Measurements from ENCODE around the gene CADM2. TPM values are rescaled to one million over a fixed set of nuclear protein-coding genes. Genes with fewer than 3 reads are reported as not detected.

CADM2 gene
- total RNA-seq, 1 donor = 2.2 TPM

DNA sequence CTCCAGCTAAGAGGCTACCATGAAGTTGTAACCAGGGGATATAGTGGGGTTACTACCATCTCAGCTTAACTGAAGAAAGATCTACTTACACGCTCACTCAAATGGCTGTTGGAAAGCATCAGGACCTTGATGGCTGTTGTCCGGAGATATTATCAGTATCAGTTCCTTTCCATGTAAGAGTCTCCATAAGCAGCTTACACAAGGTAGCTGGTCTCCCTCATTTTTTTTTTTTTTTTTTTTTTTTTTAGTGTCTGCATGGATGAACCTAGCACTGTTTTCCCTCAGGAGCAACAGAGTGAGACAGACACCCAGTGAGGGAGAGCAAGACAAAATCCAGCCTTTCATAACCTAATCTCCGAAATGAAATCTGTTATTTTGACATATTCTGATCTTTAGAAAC, 230.9 kb downstream of the CADM2 start:
- TF ChIP-seq, protein P1, sequence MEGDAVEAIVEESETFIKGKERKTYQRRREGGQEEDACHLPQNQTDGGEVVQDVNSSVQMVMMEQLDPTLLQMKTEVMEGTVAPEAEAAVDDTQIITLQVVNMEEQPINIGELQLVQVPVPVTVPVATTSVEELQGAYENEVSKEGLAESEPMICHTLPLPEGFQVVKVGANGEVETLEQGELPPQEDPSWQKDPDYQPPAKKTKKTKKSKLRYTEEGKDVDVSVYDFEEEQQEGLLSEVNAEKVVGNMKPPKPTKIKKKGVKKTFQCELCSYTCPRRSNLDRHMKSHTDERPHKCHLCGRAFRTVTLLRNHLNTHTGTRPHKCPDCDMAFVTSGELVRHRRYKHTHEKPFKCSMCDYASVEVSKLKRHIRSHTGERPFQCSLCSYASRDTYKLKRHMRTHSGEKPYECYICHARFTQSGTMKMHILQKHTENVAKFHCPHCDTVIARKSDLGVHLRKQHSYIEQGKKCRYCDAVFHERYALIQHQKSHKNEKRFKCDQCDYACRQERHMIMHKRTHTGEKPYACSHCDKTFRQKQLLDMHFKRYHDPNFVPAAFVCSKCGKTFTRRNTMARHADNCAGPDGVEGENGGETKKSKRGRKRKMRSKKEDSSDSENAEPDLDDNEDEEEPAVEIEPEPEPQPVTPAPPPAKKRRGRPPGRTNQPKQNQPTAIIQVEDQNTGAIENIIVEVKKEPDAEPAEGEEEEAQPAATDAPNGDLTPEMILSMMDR (IDR thresholded peaks at IDR 0.05; ENCODE audit: insufficient read depth, low read length) = no peak
- no peak for DNase-seq (ENCODE audit: low read depth)
- no peak overlapping the region for H3K4me3 ChIP-seq (ENCODE audit: low read depth, low read length)

DNA sequence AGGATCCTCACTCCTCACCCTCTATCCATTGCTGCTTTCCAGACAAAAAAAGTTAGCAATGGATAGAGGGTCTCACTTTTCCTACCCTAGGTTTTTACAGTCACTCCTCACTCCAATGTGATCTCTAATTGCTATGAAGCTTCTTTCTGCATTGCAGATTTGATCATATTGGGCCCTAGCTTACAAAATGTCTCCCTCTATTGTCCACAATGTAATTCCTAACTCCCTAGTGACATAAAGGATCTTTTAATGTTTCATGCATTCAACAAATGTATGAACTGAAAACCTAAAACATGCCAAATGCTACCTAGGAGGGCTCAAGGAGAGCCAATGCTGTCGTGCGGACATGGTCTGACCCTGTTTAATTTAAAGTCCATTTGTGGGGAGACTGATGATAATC, 234.8 kb downstream of the CADM2 start:
- TF ChIP-seq, protein P1 (IDR thresholded peaks at IDR 0.05; ENCODE audit: insufficient read depth, low read length) = no peak
- DNase-seq (ENCODE audit: low read depth) = no peak
- H3K4me3 ChIP-seq (ENCODE audit: low read depth, low read length) = no peak overlapping the region

DNA sequence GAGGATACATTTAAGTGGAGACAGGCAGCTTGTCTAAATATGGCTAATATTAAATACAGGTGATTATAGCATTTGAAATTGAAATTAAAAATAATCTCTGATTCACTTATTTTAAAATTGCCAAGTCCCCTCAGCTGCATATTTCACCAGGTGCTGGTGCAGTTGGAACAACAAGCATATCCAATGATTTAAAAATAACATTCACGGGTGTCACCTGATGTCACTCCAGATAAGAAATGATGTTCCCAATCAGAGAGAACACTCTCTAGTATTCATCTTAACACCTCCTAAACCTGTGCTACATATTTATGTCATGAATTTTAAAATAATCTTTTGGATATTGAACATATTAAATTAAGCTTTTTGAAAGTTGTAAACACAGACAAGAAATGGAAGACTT, 249.9 kb downstream of the CADM2 start:
- TF ChIP-seq, protein P1 (IDR thresholded peaks at IDR 0.05; ENCODE audit: insufficient read depth, low read length) = no peak
- DNase-seq (ENCODE audit: low read depth) = no peak
- H3K4me3 ChIP-seq (ENCODE audit: low read depth, low read length) = no peak overlapping the region

DNA sequence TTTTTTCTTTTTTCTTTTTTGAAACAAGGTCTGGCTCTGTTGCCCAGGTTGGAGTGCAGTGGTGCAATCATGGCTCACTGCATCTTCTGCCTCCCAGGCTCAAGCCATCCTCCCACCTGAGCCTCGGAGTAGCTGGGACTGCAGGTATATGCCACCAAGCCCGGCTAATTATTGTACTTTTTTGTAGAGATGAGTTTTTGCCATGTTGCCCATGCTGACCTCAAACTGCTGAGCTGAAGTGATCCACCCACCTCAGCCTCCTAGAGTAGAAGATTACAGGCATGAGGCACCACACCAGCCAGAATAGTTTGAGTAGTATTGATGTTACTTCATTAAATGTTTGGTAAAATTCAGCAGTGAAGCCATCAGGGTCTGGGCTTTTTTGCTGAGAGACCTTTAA, 251.8 kb downstream of the CADM2 start:
- no peak for DNase-seq (ENCODE audit: low read depth)
- TF ChIP-seq, protein P1 (IDR thresholded peaks at IDR 0.05; ENCODE audit: insufficient read depth, low read length) = no peak

DNA sequence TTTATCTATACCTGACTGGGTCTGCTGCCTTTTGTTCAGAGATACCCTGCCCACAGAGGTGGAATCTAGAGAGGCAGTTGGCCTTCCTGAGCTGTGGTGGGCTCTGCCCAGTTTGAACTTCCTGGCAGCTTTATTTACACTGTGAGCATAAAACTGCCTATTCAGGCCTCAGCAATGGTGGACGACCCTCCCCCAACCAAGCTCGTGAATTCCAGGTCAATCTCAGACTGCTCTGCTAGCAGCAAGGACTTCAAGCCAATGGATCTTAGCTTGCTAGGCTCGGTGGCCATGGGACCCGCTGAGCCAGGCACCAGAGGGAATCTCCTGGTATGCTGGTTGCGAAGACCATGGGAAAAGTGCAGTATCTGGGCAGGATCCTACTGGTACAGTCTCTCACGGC, 270.2 kb downstream of the CADM2 start:
- TF ChIP-seq, protein P1 (IDR thresholded peaks at IDR 0.05; ENCODE audit: insufficient read depth, low read length) = no peak
- H3K4me3 ChIP-seq (ENCODE audit: low read depth, low read length) = no peak overlapping the region
- no peak for DNase-seq (ENCODE audit: low read depth)

More for the DNA sequence above, 251.8 kb downstream of the CADM2 start:
- H3K4me3 ChIP-seq (ENCODE audit: low read depth, low read length) = no peak overlapping the region

DNA sequence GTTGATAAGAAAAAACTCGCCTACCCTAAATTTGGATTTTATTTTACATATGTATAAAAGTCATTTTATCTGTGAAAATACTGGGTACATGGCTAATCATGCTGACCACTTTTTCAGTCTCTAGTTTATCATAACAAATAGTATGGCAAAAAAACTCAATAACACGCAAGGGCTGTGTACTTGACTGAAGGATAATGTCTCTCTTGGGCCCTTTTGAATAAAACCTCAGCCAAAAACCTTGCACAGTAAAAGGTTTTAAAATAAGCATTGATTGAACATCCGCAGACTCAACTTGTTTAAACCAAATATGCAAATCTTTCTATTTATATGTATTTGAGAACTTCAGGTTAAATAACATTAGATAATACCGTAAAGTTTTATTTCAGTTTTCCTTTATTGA, 285.3 kb downstream of the CADM2 start:
- no peak for DNase-seq (ENCODE audit: low read depth)
- no peak overlapping the region for H3K4me3 ChIP-seq (ENCODE audit: low read depth, low read length)
- TF ChIP-seq, protein P1 (IDR thresholded peaks at IDR 0.05; ENCODE audit: insufficient read depth, low read length) = no peak

DNA sequence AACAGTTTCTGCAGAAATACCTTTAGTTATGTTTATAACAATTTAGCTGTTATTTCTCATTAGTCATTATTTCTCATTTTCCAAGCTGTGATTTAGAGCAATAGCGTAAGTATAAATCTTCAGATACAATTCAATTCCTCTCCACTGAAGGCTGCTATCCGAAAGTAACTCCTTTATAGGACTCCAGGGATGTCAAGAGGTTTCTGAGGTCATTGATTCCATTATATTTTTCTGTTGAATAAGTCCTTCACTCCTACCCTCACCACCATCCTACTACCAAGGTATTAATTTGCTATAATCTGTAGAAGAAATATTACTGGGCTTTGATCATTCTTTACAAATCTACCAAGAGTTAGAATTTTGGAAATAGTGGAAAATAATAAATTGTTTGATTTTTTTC, 285.7 kb downstream of the CADM2 start:
- no peak for DNase-seq (ENCODE audit: low read depth)
- TF ChIP-seq, protein P1 (IDR thresholded peaks at IDR 0.05; ENCODE audit: insufficient read depth, low read length) = no peak
- H3K4me3 ChIP-seq (ENCODE audit: low read depth, low read length) = no peak overlapping the region
